ENCODE measurements around the gene CYP2J2.
"Not testable (repeated sequence)": the region's sequence is repeated elsewhere in the genome, so short reads cannot be mapped to it uniquely, and the experiment has no call there.

Gene CYP2J2

DNA sequence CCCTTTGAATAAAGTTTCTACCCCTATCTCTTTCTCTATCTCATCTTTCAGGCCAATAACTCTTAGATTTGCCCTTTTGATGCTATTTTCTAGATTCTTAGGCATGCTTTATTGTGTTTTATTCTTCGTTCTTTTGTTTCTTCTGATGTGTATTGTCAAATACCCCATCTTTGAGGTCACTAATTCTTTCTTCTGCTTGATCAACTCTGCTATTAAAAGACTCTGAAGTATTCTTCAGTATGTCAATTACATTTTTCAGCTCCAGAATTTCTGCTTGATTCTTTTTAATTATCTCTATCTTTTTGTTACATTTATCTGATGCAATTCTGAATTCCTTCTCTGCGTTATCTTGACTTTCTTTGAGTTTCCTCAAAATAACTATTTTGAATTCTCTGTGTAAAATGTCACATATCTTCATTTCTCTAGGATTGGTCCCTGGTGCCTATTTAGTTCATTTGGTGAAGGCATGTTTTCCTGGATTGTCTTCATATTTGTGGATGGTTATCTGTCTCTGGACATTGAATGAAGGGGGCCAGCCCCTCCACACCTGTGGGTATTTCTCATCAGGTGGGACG lies 11.2 kb upstream of the CYP2J2 start:
- TF ChIP-seq, protein P1, sequence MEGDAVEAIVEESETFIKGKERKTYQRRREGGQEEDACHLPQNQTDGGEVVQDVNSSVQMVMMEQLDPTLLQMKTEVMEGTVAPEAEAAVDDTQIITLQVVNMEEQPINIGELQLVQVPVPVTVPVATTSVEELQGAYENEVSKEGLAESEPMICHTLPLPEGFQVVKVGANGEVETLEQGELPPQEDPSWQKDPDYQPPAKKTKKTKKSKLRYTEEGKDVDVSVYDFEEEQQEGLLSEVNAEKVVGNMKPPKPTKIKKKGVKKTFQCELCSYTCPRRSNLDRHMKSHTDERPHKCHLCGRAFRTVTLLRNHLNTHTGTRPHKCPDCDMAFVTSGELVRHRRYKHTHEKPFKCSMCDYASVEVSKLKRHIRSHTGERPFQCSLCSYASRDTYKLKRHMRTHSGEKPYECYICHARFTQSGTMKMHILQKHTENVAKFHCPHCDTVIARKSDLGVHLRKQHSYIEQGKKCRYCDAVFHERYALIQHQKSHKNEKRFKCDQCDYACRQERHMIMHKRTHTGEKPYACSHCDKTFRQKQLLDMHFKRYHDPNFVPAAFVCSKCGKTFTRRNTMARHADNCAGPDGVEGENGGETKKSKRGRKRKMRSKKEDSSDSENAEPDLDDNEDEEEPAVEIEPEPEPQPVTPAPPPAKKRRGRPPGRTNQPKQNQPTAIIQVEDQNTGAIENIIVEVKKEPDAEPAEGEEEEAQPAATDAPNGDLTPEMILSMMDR (IDR thresholded peaks at IDR 0.05; ENCODE audit: extremely low read depth, missing control alignments): no peak
- no peak for DNase-seq (ENCODE audit: low spot score)

DNA sequence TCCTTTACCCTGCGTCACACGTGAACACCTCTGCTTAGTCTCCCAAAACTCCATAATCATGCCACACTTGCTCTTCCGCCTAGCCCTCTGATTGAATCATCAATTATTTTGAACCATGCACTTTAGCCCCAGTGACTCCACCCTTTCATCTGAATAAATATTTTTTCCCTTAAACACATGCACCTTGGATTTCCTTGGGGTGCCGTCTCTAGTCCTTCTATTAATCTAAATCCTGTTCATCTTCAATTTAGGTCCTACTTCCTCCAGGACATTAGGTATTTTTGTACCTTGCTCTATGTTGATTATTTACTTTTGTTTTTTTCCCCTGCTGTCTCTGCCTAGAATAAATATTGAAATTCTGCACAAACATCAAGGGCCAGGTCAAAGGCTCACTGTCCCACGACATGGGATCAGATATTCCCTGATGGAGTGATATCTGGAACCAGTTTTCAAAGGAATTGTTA lies 9.8 kb upstream of the CYP2J2 start:
- TF ChIP-seq, protein P1 (IDR thresholded peaks at IDR 0.05; ENCODE audit: extremely low read depth, missing control alignments): no peak
- no peak for DNase-seq (ENCODE audit: low spot score)

DNA sequence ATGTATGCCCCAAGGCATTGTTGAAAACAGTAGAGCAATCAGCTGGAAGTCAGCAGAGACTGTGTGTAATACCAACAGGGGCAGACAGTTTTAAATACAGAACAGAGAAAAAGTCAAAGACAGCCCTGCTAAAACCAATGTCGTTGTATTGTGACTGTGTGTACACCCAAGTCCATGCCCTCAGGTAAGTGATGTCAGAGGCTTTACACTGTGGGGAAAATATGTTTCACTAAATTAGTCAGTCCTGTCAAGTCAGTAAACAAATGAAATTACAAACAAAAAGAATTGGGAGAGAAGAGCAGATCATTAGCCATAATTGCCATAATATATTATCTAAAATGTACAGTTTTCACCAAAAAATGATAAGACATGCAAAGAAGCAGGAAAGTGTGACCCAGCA lies 2.4 kb upstream of the CYP2J2 start:
- DNase-seq (ENCODE audit: low spot score): no peak
- TF ChIP-seq, protein P1 (IDR thresholded peaks at IDR 0.05; ENCODE audit: extremely low read depth, missing control alignments): no peak

DNA sequence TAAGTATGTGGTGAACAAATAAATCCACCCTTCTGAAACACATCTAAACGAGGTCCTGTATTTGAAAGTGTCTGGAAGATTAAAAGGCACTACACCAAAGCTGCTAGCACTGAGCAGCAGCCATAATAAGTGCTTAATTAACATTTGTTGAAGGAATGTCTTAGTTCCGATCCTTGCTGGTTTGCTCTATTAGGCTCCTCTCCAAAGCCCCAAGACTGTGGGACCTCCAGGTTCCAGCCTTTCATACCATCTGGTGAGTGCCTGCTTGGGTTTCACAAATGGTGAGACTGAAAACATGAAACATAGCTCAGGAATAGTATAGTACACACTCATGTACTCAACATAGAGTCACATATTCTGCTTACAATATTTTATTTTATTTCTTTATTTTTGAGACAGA lies 640 bp upstream of the CYP2J2 start:
- TF ChIP-seq, protein P1 (IDR thresholded peaks at IDR 0.05; ENCODE audit: extremely low read depth, missing control alignments): no peak
- no peak for DNase-seq (ENCODE audit: low spot score)

DNA sequence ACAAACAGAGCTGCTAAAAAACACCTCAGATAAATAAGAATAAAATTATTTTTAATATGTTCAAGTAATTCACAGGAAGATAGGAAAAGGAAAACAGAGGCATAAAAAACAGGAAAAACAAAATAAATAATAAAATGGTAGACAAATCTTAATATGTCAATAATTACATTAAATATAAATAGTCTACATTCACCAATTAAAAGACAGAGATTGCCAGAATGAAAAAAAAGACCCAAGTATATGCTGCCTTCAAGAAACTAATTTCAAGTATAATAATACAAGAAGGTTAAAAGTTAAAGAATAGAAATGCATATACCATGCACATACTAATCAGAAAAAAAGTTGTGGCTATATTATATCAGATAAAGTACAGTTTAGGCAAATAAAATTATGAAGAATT lies 1.9 kb downstream of the CYP2J2 start:
- DNase-seq (ENCODE audit: low spot score): no peak

DNA sequence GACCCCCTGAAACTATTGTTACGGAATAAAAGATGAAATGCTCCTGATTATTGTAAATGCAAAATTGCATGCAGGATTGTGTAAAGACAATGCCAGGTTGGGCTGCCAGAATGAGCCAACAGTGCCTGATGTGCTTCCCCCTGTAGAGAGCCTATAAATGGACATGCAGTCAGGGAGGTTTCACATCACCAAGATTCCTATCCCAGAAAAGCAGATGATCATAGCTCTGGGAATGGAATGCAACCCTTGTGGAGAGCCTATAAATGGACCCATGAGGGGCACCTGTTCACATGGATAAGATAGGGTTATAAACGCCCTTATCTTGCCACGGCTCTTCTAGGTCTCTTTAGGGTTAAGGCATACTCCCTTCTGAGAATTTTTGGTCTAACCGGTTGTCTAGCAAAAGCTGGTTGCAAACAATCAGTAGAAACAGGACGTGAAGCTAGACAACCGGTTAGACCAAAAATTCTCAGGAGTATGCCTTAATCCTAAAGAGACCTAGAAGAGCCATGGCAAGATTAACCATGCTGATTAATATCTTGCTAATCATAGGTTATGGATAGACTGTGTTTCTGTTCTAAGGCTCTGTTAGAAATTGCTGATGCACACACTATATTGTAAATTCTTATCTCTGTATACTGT lies 5.2 kb downstream of the CYP2J2 start:
- not testable (repeated sequence) for DNase-seq (ENCODE audit: low spot score)

More for the DNA sequence above, 1.9 kb downstream of the CYP2J2 start:
- TF ChIP-seq, protein P1 (IDR thresholded peaks at IDR 0.05; ENCODE audit: extremely low read depth, missing control alignments): no peak

DNA sequence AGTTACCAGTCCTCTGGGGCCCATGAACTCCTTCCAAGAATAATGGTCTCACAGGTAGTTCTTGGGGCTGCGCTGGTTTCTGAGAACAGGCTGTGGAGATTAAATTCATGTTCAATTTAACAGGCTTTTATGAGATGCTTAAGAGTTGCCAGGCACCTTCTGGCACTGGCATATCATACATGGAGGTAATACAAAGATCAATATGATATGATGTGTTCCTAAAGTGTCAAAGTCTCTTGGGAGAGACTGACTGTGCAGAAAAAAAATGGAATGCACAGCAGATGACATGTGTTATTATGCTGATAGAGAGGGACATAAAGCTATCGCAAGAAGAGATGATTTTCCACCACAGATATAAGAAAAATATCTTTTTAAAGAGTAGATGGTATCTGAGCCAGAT lies 6.8 kb downstream of the CYP2J2 start:
- TF ChIP-seq, protein P1 (IDR thresholded peaks at IDR 0.05; ENCODE audit: extremely low read depth, missing control alignments): no peak

DNA sequence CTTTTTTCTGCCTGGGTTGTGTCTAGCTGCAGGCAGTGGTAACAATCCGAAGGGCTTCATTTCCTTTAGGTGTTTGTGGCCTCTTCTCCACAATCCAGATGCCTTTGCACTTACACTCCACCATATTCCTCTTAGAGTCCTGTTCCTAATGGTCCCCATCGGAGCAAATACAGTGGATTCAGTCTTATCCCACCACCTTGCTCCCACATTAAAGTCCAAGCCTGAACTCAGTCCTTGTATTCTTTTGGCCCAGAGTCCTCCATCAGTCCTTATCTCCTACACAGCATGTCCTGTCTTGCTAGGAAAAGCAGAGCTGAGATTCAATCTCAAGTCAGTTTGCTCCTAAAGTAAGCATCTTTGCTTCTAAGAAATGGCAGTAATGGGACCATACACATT lies 8.8 kb downstream of the CYP2J2 start:
- no peak for DNase-seq (ENCODE audit: low spot score)
- TF ChIP-seq, protein P1 (IDR thresholded peaks at IDR 0.05; ENCODE audit: extremely low read depth, missing control alignments): no peak

More for the DNA sequence above, 6.8 kb downstream of the CYP2J2 start:
- no peak for DNase-seq (ENCODE audit: low spot score)

Measured in GM20000 (cell line).